ENCODE measurements around the gene ECSCR. TPM values are rescaled to one million over a fixed set of nuclear protein-coding genes. Genes with fewer than 3 reads are reported as not detected.
A peak's percentile ranks its signal among the peaks of the same experiment; 100 is the strongest.

The ECSCR gene
- total and polyA plus RNA-seq, 2 of the 8 experiments (the other 6 are each of a cell fraction or from before 2014, with no cell fraction given): 2.7 to 7.2 TPM

DNA sequence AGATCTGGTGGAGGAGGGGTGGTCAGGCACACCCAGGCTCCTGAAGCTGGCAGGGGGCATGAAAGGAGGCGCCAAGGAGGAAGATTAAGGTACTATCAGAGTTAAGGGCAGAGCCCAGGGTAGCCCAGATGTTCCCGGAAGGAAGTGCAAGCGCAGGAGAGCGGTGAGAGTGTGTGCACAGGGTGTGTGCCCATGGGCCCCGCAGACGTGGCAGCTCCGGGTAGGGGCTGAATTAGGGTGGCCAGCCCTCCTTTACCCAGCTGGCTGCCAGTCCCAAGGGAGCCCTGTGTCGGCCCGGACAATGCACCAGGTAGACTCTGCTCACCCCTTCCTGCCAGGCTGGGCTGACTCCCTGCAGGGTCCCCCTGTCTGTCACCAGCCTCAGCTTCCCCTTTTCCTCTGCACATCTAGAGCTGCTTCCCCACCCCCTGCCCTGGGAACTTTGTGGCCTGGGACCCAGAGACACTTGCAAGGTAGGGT lies 8.3 kb upstream of the ECSCR start, which contains the start of gene SMIM33:
Gene SMIM33 (plus strand): TSS at position 184 of the 480 bp plus-strand sequence. CDS start 118 bp downstream, at position 302.
- CTCF ChIA-PET (ENCODE audit: partially characterized antibody): interaction anchor here (0.6 to 2.5 kb wide), 9 partner anchors 9 to 295 kb away, joined by 3 to 10 read pairs (median 4); partner anchors contain the start of genes ECSCR and STING1
- TF ChIP-seq TEAD4 (IDR thresholded peaks at IDR 0.05; ENCODE audit: low read depth, low read length): no peak
- no peak for TF ChIP-seq SIRT6 (IDR thresholded peaks at IDR 0.05; ENCODE audit: low read length)
- no peak for TF ChIP-seq GABPA (IDR thresholded peaks at IDR 0.05; ENCODE audit: borderline replicate concordance, insufficient read depth, low read length)
- no peak for TF ChIP-seq POLR2A (IDR thresholded peaks at IDR 0.05; ENCODE audit: control extremely low read depth in 1 of 2, low read depth in 2 of 2, low read length in 2 of 2)
- TF ChIP-seq, protein P1, sequence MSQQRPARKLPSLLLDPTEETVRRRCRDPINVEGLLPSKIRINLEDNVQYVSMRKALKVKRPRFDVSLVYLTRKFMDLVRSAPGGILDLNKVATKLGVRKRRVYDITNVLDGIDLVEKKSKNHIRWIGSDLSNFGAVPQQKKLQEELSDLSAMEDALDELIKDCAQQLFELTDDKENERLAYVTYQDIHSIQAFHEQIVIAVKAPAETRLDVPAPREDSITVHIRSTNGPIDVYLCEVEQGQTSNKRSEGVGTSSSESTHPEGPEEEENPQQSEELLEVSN (IDR thresholded peaks at IDR 0.05): no peak
- TF ChIP-seq RNF2 (IDR thresholded peaks at IDR 0.05; ENCODE audit: borderline replicate concordance, low read depth, low read length, missing control alignments, poor library complexity, severe bottlenecking): no peak
- TF ChIP-seq SAP30 (IDR thresholded peaks at IDR 0.05; ENCODE audit: insufficient read depth, insufficient replicate concordance, low read length): no peak
- no peak for TF ChIP-seq TCF12 (IDR thresholded peaks at IDR 0.05; ENCODE audit: low read depth, low read length)
- TF ChIP-seq SIX5 (IDR thresholded peaks at IDR 0.05; ENCODE audit: low read depth, low read length): no peak
- no peak for TF ChIP-seq TAF7 (optimal IDR thresholded peaks at IDR 0.05; ENCODE audit: borderline replicate concordance, low read depth, low read length)
- TF ChIP-seq NRF1 (IDR thresholded peaks at IDR 0.05; ENCODE audit: low read depth, low read length): no peak
- TF ChIP-seq CEBPB (IDR thresholded peaks at IDR 0.05; ENCODE audit: low read depth, low read length): no peak
- TF ChIP-seq SRF (IDR thresholded peaks at IDR 0.05; ENCODE audit: low read depth, low read length): no peak

More for the DNA sequence above, 8.3 kb upstream of the ECSCR start, which contains the start of gene SMIM33:
- no peak within 1 kb of the TSS for H3K27ac ChIP-seq (ENCODE audit: low read depth, low read length)
- H3K27me3 ChIP-seq (replicated peaks in 1 of 4; ENCODE audit: control insufficient read depth in 3 of 4, extremely low read depth in 1 of 4, insufficient read depth in 3 of 4, low read length in 3 of 4): 0 out of 7 replicates have a peak, but pooled peaks cover 0 to 2% (median 0%) of the 10 kb centered on the region in 4 experiments
- peaks cover 6 to 33% (median 14%) of the 10 kb centered on the region in 4 experiments for H3K4me1 ChIP-seq (replicated peaks in 1 of 4; ENCODE audit: control insufficient read depth in 3 of 4, insufficient read depth in 4 of 4, low read length in 3 of 4)
- H2BK20ac ChIP-seq (ENCODE audit: low read length): peak within 1 kb of the TSS; percentile 95; the same call in 1 of the 2 replicates
- H3K79me1 ChIP-seq (ENCODE audit: low read depth, low read length): no peaks in the 10 kb centered on the region
- peak within 1 kb of the TSS; percentile 97 for H2BK15ac ChIP-seq (ENCODE audit: low read length)
- H3K9ac ChIP-seq (replicated peaks in 1 of 4; ENCODE audit: extremely low read depth in 1 of 4, low read depth in 3 of 4, low read length in 3 of 4): peak within 1 kb of the TSS in 2 of 4 experiments; percentile 5 to 8; a peak in 4 of 7 replicates
- no peaks in the 10 kb centered on the region for H3K23me2 ChIP-seq (ENCODE audit: low read depth, low read length)
- H2AK5ac ChIP-seq (ENCODE audit: low read depth, low read length): no peak within 1 kb of the TSS
- no peak within 1 kb of the TSS for H3K4ac ChIP-seq (replicated peaks; ENCODE audit: insufficient read length, low read depth, low read length)
- WGBS, 2 experiments (ENCODE audit: extremely low coverage in 1 of 2, insufficient coverage in 1 of 2, insufficient read length in 1 of 2, insufficient replicate concordance in 2 of 2, low coverage in 1 of 2, low lambda C conversion rate in 2 of 2, missing lambda C conversion rate in 1 of 2): 85% methylated on average over 9 of the region's 9 CpGs; no CpG with 5 or more reads in 1 of the 2 experiments
- DNase-seq (ENCODE audit: low read depth in 1 of 2, low spot score in 2 of 2) (no peak), FAIRE-seq (no peak)
- 0 out of 4 replicates have a peak within 1 kb of the TSS, but pooled peaks of 1 of the 2 experiments have one; percentile 25 for H3K4me2 ChIP-seq (ENCODE audit: insufficient read depth in 1 of 2, low read depth in 2 of 2, low read length in 2 of 2)
- H3K56ac ChIP-seq (replicated peaks; ENCODE audit: insufficient read length, low read depth, low read length): no peak within 1 kb of the TSS
- H4K20me1 ChIP-seq (replicated peaks in 1 of 2; ENCODE audit: control insufficient read depth in 1 of 2, insufficient read depth in 2 of 2, low read length in 2 of 2): no peaks in the 10 kb centered on the region
- POLR2A ChIA-PET (ENCODE audit: partially characterized antibody): interaction anchor here (0.8 kb wide), 1 partner anchor 82 kb away, joined by 3 read pairs; no protein-coding TSS in a partner anchor
- H4K8ac ChIP-seq (ENCODE audit: extremely low read depth, insufficient read depth, low read length): no peak within 1 kb of the TSS
- H3K23ac ChIP-seq (ENCODE audit: insufficient read length): no peak within 1 kb of the TSS
- H3K36me3 ChIP-seq (ENCODE audit: control insufficient read depth in 2 of 4, insufficient read depth in 4 of 4, low read length in 3 of 4): no peaks in the 10 kb centered on the region
- peak within 1 kb of the TSS; percentile 60; the same call in 1 of the 2 replicates for H2BK12ac ChIP-seq (ENCODE audit: low read depth, low read length)
- H3K9me3 ChIP-seq (ENCODE audit: insufficient read depth in 2 of 2, low read depth in 1 of 2, low read length in 1 of 2): no peaks in the 10 kb centered on the region
- H2AFZ ChIP-seq (ENCODE audit: low read length): no peak within 1 kb of the TSS
- H3K4me3 ChIP-seq (ENCODE audit: extremely low read depth in 1 of 4, insufficient read depth in 2 of 4, low read depth in 3 of 4, low read length in 4 of 4): no peak within 1 kb of the TSS
- no peak within 1 kb of the TSS for H2BK120ac ChIP-seq (replicated peaks; ENCODE audit: low read depth, low read length)
- peak within 1 kb of the TSS; percentile 13; the same call in 1 of the 2 replicates for H3K18ac ChIP-seq (ENCODE audit: extremely low read depth, low read length)
- no peak within 1 kb of the TSS for H2BK5ac ChIP-seq (ENCODE audit: low read depth, low read length)
- H3K79me2 ChIP-seq (ENCODE audit: control insufficient read depth in 1 of 2, insufficient read depth in 2 of 2, low read length in 2 of 2): no peaks in the 10 kb centered on the region
- no peak within 1 kb of the TSS for H3K14ac ChIP-seq (ENCODE audit: insufficient read length)
- peak within 1 kb of the TSS; percentile 66 for H4K91ac ChIP-seq (replicated peaks; ENCODE audit: insufficient read length, low read length)
- H4K5ac ChIP-seq (ENCODE audit: insufficient read length, low read depth, low read length): no peak within 1 kb of the TSS
